Hematopoietic multipotent progenitor cell treated with erythropoietin and hydrocortisone succinate and interleukin-3 and kit ligand, for 15 days (in vitro differentiated cells): ENCODE results near the gene POLRMT.
A peak's percentile ranks its signal among the peaks of the same experiment; 100 is the strongest.
"Not testable (repeated sequence)": the region's sequence is repeated elsewhere in the genome, so short reads cannot be mapped to it uniquely, and the experiment has no call there.

Experiments used
- DNase-seq: peaks from one replicate; pipeline ENCODE4 v3.0.0-alpha.2; 2015; ENCODE audit warnings: low spot score

Gene POLRMT

GRCh38 chr19:628168-628567 is 5.2 kb downstream of the POLRMT start:
- peak; percentile 10 for DNase-seq

GRCh38 chr19:626566-626965 is 6.8 kb downstream of the POLRMT start:
- not testable (repeated sequence) for DNase-seq

GRCh38 chr19:625257-625656 is 8.1 kb downstream of the POLRMT start:
- DNase-seq = no peak

GRCh38 chr19:624433-625109 is 8.8 kb downstream of the POLRMT start:
- DNase-seq = no peak

- DNase-seq = no peak
These were observed 9.4 kb downstream of the POLRMT start for GRCh38 chr19:623974-624373.

GRCh38 chr19:623175-623916 is 10.0 kb downstream of the POLRMT start:
- DNase-seq = no peak

GRCh38 chr19:622666-623065 is 10.7 kb downstream of the POLRMT start:
- DNase-seq = no peak

GRCh38 chr19:621819-622218 is 11.5 kb downstream of the POLRMT start:
- no peak for DNase-seq

GRCh38 chr19:621191-621590 is 12.1 kb downstream of the POLRMT start:
- not testable (repeated sequence) for DNase-seq

- no peak for DNase-seq
These were observed 13.0 kb downstream of the POLRMT start for GRCh38 chr19:620166-620862.

GRCh38 chr19:619286-620002 is 13.9 kb downstream of the POLRMT start:
- no peak for DNase-seq

- no peak for DNase-seq
These were observed 14.6 kb downstream of the POLRMT start for GRCh38 chr19:618674-619285.

GRCh38 chr19:618247-618619 is 15.1 kb downstream of the POLRMT start:
- no peak for DNase-seq

- no peak for DNase-seq
These were observed 15.6 kb downstream of the POLRMT start for GRCh38 chr19:617551-618246.

- no peak for DNase-seq
These were observed 16.4 kb downstream of the POLRMT start for GRCh38 chr19:616747-617526.

GRCh38 chr19:616062-616700 is 17.2 kb downstream of the POLRMT start:
- DNase-seq = no peak

- no peak for DNase-seq
These were observed 17.7 kb downstream of the POLRMT start for GRCh38 chr19:615619-616018.

GRCh38 chr19:613732-614567 is 19.4 kb downstream of the POLRMT start:
- DNase-seq = no peak

GRCh38 chr19:612941-613340 is 20.4 kb downstream of the POLRMT start:
- no peak for DNase-seq
